Coronary artery (tissue), 2 donors: ENCODE data around the gene C6orf132.

Experiments
- DNase-seq: peaks from one replicate; pipeline ENCODE4 v3.0.0-alpha.2; 2017; ENCODE audit warnings: low spot score
- H3K27ac ChIP-seq, 2 donors: fragments of 200-600 bp; sonication (generic); one replicate each; pipeline ENCODE4 v1.5.1; 2016 to 2019
- H3K4me3 ChIP-seq: fragments of 200-600 bp; sonication (generic); 2 replicates; pipeline ENCODE4 v1.5.1; 2016; ENCODE audit warnings: mild to moderate bottlenecking, moderate library complexity
- CTCF ChIP-seq: fragments of 200-600 bp; sonication (generic); IDR thresholded peaks from one replicate; pipeline ENCODE4 v1.5.1; 2019; ENCODE audit warnings: antibody characterized with exemption

C6orf132 gene

GRCh38 chr6:42133926-42134325 lies 8.5 kb downstream of the C6orf132 start:
- DNase-seq: no peak
- no peak overlapping the region for H3K4me3 ChIP-seq
- TF ChIP-seq CTCF: no peak
- no peak overlapping the region for H3K27ac ChIP-seq

- no peak for DNase-seq
- Histone ChIP-seq H3K27ac (no peak overlapping the region), H3K4me3 (no peak overlapping the region)
- TF ChIP-seq CTCF: no peak
Measured at GRCh38 chr6:42131531-42131930, 10.9 kb downstream of the C6orf132 start.

- Histone ChIP-seq H3K27ac (no peak overlapping the region), H3K4me3 (no peak overlapping the region)
- no peak for DNase-seq
- TF ChIP-seq CTCF: no peak
Measured at GRCh38 chr6:42129360-42129676, 13.1 kb downstream of the C6orf132 start.

GRCh38 chr6:42128460-42129359 lies 13.7 kb downstream of the C6orf132 start:
- no peak for TF ChIP-seq CTCF
- Histone ChIP-seq H3K27ac (no peak overlapping the region), H3K4me3 (no peak overlapping the region)
- DNase-seq: no peak

GRCh38 chr6:42125663-42126062 lies 16.8 kb downstream of the C6orf132 start:
- no peak for DNase-seq
- no peak overlapping the region for H3K4me3 ChIP-seq
- no peak overlapping the region for H3K27ac ChIP-seq
- TF ChIP-seq CTCF: no peak

GRCh38 chr6:42125231-42125630 lies 17.2 kb downstream of the C6orf132 start:
- no peak overlapping the region for H3K4me3 ChIP-seq
- no peak for TF ChIP-seq CTCF
- DNase-seq: no peak
- no peak overlapping the region for H3K27ac ChIP-seq

GRCh38 chr6:42124223-42124836 lies 18.1 kb downstream of the C6orf132 start:
- peak overlapping the region in 1 of 2 donors; percentile 41 for H3K27ac ChIP-seq
- no peak for TF ChIP-seq CTCF
- H3K4me3 ChIP-seq: no peak overlapping the region
- DNase-seq: no peak
